Activated T-helper 1 cell treated with Interleukin-2 at 50 U/mL for 16 hours (primary cell): ENCODE results near the gene ATP5F1A.

Experiments used
- DNase-seq: peaks from one replicate; pipeline ENCODE4 v3.0.0-alpha.2; 2020; ENCODE audit warnings: low read depth

Gene ATP5F1A

GRCh38 chr18:46073474-46074331 lies 24.4 kb downstream of the ATP5F1A start:
- no peak for DNase-seq

- no peak for DNase-seq
These were observed 25.1 kb downstream of the ATP5F1A start for GRCh38 chr18:46072959-46073358.

DNA sequence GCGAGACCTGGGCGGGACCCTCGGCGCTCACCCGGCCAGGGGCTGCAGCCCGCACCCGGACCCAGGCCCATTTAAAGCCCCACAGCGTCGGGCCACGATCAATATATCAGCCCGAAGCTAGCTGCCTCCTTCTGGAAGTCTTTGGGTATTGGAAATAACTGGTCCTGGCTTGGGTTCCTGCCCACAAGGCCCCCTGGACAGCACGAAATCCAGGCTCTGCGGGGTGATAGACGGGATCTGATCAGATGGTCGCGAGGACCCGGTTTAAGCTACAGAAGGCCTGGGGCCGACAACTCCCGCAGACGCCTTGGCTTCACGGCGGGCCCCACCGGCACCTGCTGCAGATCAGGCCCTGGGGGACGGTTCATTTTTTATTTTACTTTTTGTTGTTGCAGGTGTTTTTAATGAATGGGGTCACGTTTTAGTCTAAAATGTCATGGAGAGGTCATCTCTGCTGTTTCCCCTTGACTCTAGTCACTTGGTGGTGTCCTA lies 25.7 kb downstream of the ATP5F1A start:
- DNase-seq = no peak

DNA sequence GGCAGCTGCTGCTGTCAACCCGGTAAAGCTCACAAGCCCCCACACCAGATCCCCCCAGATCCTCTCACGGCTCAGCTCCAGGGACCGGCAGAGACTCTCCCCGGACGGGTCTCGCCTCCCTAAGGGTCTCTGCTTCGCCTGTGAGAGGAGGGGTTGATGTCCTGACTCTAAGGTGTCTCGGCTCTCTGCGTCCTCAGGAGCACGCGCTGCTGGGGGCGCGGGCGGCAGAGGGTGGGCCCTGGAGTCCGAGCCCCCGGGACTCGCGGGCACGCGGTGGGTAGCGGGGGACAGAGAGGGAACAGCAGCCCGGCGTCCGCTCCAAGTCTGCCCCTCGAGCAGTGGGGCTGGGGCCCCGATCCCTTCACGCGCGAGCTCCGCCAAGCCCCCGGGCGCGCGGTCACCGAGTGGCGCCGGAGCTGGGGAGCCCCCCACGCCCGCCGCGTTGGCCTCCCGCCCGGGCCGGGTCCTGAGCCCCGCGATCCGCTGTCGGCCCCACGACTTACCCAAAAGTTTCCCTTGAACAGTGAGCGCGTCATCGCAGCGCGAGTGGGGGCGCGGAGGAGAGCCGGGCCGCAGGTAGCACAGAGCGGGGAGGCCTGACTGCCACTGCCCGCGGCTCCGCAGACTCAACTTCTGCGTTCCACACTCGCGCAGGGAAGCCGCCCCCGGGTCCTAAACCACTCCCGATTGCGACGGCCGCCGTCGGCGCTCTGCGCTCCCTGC lies 26.3 kb downstream of the ATP5F1A start, which contains the start of gene PSTPIP2:
Gene PSTPIP2, minus strand, starts transcription at position 608 of the 723 bp plus-strand sequence. Its CDS starts 72 bp downstream, at position 536.
- peak; percentile 48 for DNase-seq

- DNase-seq = no peak
These were observed 27.1 kb downstream of the ATP5F1A start for GRCh38 chr18:46070815-46071652.

DNA sequence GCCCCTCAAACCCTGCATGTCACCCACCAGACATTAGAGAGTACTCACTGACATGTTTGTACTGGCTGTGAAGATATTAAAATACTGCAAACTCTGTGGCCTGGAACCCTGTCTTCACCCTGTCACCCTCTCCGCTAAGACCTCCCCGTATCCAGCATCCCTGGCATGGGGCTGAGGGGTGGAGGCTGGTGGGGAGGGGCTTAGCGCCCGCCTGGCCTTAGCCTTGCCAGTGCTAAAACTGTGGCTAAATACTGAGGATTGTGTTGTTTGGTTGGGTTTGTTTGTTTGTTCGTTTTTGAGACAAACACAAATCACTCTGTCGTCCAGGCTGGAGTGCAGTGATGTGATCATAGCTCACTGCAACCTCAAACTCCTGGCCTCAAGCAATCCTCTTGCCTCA lies 27.9 kb downstream of the ATP5F1A start:
- DNase-seq = no peak

- no peak for DNase-seq
These were observed 28.6 kb downstream of the ATP5F1A start for GRCh38 chr18:46069524-46069923.

GRCh38 chr18:46068763-46069162 lies 29.3 kb downstream of the ATP5F1A start:
- DNase-seq = no peak

DNA sequence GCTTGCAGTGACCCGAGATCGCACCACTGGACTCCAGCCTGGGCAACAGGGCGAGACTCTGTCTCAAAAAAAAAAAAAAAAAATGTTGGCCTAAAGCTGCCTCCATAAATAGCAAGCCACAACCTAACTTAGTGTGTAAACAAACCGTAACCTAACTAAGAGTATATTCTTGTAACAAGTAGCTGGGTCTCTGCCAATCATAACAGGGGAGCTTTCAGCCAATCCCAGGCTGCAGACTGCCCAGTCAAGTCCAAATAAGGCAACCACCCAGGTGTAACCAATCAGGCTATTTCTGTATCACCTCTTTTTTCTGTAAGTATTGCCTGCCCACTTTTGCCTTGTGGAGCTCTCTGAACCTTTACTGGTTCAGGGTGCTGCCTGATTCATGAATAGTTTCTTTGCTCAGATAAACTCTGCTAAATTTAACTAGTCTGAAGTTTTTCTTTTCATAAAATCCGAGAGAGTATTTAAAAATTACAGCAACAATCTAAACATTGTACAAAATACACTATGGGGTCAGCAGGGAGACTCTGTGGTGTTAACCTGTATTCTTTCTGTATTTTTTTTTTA lies 30.6 kb downstream of the ATP5F1A start:
- no peak for DNase-seq

DNA sequence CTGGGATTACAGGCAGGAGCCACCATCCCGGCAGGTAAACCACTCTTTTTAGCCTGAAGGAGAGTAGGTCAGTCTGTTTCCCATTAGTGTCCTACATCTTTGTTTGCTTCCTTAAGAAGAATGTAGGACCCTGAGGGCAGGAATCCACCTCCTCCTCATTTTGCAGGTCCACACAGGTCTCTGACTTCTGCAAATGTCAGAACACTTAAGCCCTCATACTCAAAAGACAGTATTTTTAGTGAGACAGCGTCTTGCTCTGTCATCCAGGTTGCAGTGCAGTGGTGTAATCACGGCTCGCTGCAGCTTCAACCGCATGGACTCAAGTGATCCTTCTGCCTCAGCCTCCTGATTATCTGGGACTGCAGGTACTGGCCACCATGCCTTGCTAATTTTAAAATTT lies 35.3 kb downstream of the ATP5F1A start:
- DNase-seq = no peak

GRCh38 chr18:46061796-46062195 lies 36.3 kb downstream of the ATP5F1A start:
- no peak for DNase-seq

GRCh38 chr18:46061387-46061786 lies 36.7 kb downstream of the ATP5F1A start:
- no peak for DNase-seq

DNA sequence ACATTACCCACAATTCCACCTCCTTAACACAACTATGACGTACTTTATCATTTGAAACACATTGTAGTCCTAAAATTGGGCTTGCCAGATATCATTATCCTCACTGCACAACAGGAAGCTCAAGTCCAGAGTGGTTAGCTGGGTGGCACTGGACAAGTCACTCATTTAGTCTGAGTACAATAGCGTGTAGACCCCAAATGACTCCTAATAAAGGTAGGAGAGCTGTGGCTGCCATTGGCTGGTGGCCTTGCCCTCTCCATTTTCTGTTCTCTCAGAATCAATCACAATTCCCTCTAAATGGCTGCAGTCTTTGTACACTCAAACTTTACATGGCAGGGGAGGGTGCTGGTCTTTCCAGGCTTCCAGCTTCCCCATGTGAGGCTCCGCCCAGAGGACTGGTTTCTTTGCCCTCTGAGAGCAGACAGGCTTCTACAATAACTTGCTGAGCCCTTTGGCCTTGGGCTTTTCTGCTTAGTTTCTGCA lies 37.7 kb downstream of the ATP5F1A start:
- DNase-seq = no peak

- DNase-seq = no peak
These were observed 42.3 kb downstream of the ATP5F1A start for GRCh38 chr18:46055838-46056230.

DNA sequence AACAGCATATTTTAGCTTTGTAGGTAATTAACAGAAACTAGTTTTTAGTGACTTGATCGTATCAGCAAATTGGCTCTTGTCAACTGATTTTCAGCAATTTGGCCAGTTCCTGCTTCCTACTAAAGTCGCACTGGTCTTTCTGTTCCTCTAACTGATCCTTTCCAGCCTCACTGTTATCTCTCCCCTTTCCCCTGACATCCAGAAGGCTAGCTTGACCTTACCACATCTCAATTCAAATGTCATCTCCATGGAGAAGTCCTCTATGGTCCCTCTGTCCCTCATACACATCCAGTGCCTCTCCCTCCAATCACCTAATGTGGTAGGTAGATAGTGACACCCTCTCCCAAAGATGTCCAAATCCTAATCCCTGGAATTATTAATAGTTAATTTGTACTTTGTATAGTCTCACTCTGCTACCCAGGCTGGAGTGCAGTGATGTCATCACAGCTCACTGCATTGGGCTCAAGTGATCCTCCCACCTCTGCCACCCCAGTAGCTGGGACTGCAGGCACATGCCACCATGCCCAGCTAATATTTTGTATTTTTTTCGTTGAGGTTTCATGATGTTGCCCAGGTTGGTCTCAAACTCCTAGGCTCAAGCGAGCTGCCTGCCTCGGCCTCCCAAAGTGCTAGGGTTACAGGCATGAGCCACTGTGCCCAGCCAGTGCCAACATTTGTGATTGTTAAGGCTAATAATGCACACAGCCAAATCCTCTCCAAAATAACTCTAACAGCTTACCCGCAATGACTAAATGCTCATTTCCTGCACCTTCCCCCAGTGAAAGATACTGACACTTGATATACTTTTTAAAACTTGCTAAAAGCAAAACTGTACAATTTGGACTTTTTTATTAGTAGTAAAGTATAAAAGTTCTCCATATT lies 42.9 kb downstream of the ATP5F1A start:
- DNase-seq = no peak

GRCh38 chr18:46053368-46054095 lies 44.6 kb downstream of the ATP5F1A start:
- DNase-seq = no peak

- no peak for DNase-seq
These were observed 46.2 kb downstream of the ATP5F1A start for GRCh38 chr18:46051731-46052461.

- DNase-seq = no peak
These were observed 47.8 kb downstream of the ATP5F1A start for GRCh38 chr18:46050268-46050667.

DNA sequence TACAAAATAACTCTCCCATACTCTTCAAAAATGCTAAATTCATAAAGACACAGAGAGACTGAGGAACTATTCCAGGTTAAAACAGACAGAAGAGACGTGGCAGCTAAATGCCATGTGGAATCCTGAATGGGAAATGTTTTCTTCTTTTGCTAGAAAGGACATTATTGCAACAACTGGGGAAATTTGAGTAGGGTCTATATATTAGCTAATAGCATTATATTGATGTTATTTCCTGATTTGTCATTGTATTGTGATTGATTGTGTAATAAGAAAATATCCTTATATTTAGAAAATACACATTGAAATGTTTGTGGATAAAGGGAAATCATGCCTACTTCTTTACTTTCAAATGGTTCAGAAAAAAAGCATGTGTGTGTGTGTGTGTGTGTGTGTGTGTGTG lies 49.5 kb downstream of the ATP5F1A start:
- no peak for DNase-seq
